ENCODE data around the gene DYRK1A.

GRCh38 chr21:37468909-37469308 lies 102.3 kb downstream of the DYRK1A start:
- TF ChIP-seq CTCF (IDR thresholded peaks at IDR 0.05) (no peak), POLR2A (IDR thresholded peaks at IDR 0.05) (no peak), POLR2AphosphoS5 (IDR thresholded peaks at IDR 0.05) (no peak), EP300 (IDR thresholded peaks at IDR 0.05; ENCODE audit: low read depth) (no peak)

Data from transverse colon (tissue), 4 donors.